HCEC 1CT (cell line): ENCODE data around the gene ZNF76.
"Not testable (repeated sequence)": the region's sequence is repeated elsewhere in the genome, so short reads cannot be mapped to it uniquely, and the experiment has no call there.

ENCODE experiments used
- DNase-seq: peaks from one replicate; pipeline ENCODE4 v3.0.0-alpha.2; 2017

ZNF76 gene

GRCh38 chr6:35302604-35303241, 43.2 kb downstream of the ZNF76 start:
- no peak for DNase-seq

GRCh38 chr6:35304299-35304698, 44.8 kb downstream of the ZNF76 start:
- DNase-seq, result no peak

DNA sequence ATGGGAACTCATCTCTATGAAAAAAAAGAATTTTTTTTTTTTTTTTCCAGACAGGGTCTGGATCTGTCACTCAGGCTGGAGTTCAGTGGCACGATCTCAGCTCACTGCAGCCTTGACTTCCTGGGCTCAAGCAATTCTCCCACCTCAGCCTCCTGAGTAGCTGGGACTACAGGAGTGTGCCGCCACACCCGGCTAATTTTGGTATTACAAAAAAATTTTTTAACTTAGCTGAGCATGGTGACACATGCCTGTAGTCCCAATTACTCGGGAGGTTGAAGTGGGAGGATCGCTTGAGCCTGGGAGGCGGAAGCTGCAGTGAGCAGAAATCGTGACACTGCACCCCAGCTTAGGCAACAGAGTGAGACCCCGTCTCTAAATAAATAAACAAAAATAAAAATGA, 45.6 kb downstream of the ZNF76 start:
- DNase-seq, result no peak

DNA sequence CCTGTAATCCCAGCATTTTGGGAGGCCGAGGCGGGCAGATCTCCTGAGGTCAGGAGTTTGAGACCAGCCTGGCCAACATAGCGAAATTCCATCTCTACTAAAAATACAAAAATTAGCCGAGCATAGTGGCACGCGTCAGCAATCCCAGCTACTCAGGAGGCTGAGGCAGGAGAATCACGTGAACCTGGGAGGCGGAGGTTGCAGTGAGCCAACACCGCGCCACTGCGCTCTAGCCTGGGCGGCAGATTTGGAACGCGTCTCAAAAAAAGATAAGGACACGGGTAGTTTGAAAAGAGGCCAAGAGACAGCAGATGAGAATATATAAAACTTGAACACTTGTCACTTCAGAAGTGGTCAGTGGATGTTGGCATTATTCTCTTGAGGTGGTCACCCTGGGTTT, 47.6 kb downstream of the ZNF76 start:
- not testable (repeated sequence) for DNase-seq

GRCh38 chr6:35308543-35308942, 49.0 kb downstream of the ZNF76 start:
- DNase-seq, result not testable (repeated sequence)

- DNase-seq, result no peak
Observed at GRCh38 chr6:35309611-35310264, 50.2 kb downstream of the ZNF76 start.

GRCh38 chr6:35310265-35310831, 50.8 kb downstream of the ZNF76 start:
- no peak for DNase-seq

- DNase-seq, result no peak
Observed at GRCh38 chr6:35311390-35312075, 52.0 kb downstream of the ZNF76 start.

GRCh38 chr6:35312076-35312800, 52.7 kb downstream of the ZNF76 start:
- DNase-seq, result no peak

- no peak for DNase-seq
Observed at GRCh38 chr6:35312807-35313206, 53.3 kb downstream of the ZNF76 start.

DNA sequence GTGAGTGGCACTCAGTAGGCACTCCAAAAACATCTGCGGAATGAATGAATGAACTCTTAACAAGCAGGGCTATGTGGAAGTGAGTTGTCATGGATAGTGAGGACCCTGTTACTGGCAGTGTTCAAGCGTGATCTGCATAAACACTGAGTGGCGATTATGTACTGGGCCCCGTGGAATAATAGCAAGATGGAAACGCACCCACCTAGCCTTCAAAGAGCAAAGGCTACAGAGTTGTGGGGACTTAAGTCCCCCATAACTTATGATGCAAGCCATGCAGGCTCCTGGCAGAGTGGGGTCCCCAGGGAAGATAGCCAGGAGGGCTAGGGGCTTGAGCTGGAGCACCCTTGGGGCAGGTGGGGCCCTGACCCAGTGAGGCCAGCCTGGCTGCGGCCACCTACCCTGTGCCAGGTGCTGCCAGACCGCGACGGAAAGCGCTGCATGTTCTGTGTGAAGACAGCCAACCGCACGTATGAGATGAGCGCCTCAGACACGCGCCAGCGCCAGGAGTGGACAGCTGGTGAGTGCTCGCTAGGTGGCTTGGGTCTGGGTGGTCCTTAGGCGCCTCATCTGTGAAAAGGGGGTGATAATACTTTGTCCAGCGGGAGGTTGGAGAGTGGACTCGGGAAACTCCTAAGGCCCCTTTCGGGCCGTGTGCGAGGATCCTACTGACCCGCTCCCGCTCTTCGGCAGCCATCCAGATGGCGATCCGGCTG, 58.1 kb downstream of the ZNF76 start:
- no peak for DNase-seq

DNA sequence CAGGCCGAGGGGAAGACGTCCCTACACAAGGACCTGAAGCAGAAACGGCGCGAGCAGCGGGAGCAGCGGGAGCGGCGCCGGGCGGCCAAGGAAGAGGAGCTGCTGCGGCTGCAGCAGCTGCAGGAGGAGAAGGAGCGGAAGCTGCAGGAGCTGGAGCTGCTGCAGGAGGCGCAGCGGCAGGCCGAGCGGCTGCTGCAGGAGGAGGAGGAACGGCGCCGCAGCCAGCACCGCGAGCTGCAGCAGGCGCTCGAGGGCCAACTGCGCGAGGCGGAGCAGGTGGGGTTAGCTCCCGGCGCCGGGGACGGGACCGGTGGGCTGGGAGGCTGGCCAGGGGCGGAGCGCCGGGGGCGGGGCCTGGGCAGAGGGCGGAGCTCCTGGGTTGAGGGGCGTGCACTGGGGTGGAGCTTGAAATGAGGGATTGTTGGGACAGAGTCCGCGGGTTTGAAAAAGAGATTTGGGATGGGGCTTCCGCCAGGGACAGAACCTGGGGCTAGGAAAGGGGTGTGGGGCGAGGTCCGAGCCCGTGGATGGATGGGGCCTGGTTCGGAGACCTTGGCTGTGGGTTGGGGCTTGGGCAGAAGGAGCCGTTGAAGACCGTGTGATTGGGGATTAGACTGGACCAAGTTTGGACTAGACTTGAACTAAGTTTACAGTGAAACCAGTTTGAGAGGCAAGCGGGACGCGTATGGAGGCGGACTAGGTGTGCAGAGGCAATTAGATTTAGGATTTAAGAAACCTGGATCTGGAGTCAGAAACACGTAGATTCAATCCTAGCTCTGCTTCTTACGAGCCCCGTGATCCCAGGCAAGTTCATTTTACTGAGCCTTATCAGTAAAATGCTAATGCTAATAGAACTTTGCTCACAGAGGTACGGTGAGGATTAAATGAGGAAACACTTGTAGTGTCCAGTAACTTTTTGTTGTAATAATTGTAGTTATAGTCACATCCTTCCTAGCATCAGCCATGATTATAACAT, 58.9 kb downstream of the ZNF76 start:
- peak; percentile 70 for DNase-seq

GRCh38 chr6:35319346-35320030, 60.0 kb downstream of the ZNF76 start:
- no peak for DNase-seq

GRCh38 chr6:35320031-35320410, 60.5 kb downstream of the ZNF76 start:
- no peak for DNase-seq

GRCh38 chr6:35321091-35321490, 61.6 kb downstream of the ZNF76 start:
- no peak for DNase-seq

DNA sequence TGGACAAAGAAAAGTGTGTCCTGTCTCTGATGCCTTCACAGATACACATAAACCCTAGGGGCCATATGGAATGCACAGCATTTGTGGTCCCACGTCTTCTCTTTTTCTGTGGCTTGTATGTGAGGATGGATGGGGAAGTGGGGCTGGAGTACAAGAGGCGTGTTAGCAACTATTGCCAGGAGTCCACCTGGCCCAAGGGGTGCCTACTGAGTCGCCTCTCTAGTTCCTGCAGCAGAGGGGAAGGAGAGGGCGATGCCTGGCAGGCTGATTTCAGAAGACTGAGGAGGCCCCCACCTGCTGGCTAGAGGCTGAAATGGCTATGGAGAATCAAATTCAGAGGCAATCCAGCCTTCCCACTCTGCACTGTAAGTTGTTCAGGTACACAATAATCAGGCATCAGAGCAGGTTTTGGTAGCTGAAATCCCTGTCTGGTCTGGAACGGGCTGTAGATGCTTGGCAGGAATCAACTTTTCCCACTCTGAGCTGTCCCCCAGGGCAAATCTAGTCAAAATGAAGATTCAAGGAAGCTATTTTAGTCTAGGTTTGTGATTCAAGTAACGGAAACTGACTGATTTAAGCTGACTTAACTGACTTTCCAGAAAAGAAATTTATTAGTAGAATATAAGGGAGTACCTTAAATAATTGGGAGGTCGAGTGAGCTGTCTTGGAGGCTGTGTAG, 68.0 kb downstream of the ZNF76 start:
- DNase-seq, result peak; percentile 45

DNA sequence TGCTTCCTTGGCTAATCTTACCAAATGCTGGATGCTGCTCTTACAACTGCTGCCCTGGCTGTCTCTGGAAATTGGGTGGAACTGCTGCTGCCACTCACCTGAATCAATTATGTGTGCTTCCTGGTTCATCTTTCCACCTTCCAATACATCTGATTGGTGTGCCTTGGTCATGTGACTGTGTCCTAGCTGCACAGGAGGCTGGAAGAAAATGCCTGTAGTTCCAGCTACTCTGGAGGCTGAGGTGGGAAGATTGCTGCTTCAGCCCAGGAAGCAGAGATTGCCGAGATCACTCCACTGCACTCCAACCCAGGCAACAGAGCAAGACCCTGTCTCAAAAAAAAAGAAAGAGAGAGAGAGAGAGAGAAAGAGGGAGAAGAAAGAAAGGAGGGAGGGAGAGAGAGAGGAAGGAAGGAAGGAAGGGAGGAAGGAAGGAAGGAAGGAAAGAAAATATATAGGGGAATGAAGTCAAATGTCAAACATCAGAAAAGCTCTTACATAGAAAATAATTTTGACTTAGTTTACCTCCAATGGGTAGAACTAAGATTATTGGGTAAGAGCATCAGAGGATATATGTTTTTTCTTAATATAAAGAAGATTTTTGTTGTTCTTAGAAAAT, 68.7 kb downstream of the ZNF76 start:
- no peak for DNase-seq

- not testable (repeated sequence) for DNase-seq
Observed at GRCh38 chr6:35328965-35329364, 69.4 kb downstream of the ZNF76 start.

DNA sequence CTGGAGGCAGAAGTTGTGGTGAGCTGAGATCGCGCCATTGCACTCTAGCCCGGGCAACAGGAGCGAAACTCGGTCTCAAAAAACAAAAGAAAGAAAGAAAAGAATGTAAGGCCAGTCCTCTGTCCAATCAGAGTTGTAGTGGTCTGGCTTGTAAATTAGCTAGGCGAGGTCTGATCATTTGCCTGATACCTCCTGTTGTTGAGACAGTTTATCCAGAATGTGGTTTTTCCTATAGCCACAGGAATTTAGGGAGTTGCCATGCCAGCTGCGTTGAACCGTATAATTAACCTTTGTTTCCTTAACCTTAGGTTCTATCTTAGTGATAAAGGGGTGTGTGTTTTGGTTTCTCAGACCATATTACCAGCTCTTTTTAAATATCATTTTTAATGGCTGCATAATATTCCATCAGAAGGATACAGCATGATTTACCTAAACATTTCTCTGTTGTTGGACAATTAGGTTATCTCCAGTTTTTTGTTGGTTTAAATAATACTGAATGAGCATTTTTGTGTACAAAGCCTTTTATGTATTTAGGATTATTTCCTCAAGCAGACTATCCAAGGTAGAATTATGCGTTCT, 71.1 kb downstream of the ZNF76 start:
- DNase-seq, result no peak
